Kidney epithelial cell (primary cell): ENCODE data around the gene SHISA6. TPM values are rescaled to one million over a fixed set of nuclear protein-coding genes. Genes with fewer than 3 reads are reported as not detected.

Experiments used
- DNase-seq: peaks from one replicate; pipeline ENCODE4 v3.0.0-alpha.2; 2010; ENCODE audit warnings: low read depth
- H3K27me3 ChIP-seq: 2 replicates; pipeline ENCODE4 v1.6.0; 2011; ENCODE audit warnings: low read length; ENCODE audit not compliant: control insufficient read depth, insufficient read depth
- H3K36me3 ChIP-seq: 2 replicates; pipeline ENCODE4 v1.5.1; 2011; ENCODE audit warnings: low read length; ENCODE audit not compliant: control insufficient read depth, insufficient read depth
- H3K4me3 ChIP-seq: 2 replicates; pipeline ENCODE4 v1.5.1; 2011; ENCODE audit warnings: low read depth, mild to moderate bottlenecking, control low read depth, low read length
- total RNA-seq: library from RNA; depleted of rRNA; stranded (reverse); fragments of >200 nt; gene quantifications from 2 replicates; pipeline ENCODE4 v1.2.3, GENCODE V29; 2015
- TF ChIP-seq, protein P1 (sequence below): IDR thresholded peaks from 2 replicates; pipeline ENCODE4 v1.5.1; 2011; ENCODE audit warnings: mild to moderate bottlenecking, moderate library complexity, low read length, control low read depth, inconsistent platforms; ENCODE audit not compliant: insufficient read depth, poor library complexity, severe bottlenecking

The SHISA6 gene
- total RNA-seq, 1 donor from 2014 or later = 0.71 TPM

GRCh38 chr17:11267999-11268575, 27.1 kb downstream of the SHISA6 start:
- Histone ChIP-seq H3K36me3 (no peaks in the 10 kb centered on the region), H3K4me3 (no peak overlapping the region), H3K27me3 (no peaks in the 10 kb centered on the region)
- no peak for DNase-seq
- TF ChIP-seq, protein P1, sequence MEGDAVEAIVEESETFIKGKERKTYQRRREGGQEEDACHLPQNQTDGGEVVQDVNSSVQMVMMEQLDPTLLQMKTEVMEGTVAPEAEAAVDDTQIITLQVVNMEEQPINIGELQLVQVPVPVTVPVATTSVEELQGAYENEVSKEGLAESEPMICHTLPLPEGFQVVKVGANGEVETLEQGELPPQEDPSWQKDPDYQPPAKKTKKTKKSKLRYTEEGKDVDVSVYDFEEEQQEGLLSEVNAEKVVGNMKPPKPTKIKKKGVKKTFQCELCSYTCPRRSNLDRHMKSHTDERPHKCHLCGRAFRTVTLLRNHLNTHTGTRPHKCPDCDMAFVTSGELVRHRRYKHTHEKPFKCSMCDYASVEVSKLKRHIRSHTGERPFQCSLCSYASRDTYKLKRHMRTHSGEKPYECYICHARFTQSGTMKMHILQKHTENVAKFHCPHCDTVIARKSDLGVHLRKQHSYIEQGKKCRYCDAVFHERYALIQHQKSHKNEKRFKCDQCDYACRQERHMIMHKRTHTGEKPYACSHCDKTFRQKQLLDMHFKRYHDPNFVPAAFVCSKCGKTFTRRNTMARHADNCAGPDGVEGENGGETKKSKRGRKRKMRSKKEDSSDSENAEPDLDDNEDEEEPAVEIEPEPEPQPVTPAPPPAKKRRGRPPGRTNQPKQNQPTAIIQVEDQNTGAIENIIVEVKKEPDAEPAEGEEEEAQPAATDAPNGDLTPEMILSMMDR = no peak

- TF ChIP-seq, protein P1 = no peak
- H3K27me3 ChIP-seq = no peaks in the 10 kb centered on the region
- DNase-seq = no peak
- H3K4me3 ChIP-seq = no peak overlapping the region
- H3K36me3 ChIP-seq = no peaks in the 10 kb centered on the region
Measured at GRCh38 chr17:11269210-11269609, 28.2 kb downstream of the SHISA6 start.

- no peak for DNase-seq
- Histone ChIP-seq H3K36me3 (no peaks in the 10 kb centered on the region), H3K4me3 (no peak overlapping the region), H3K27me3 (no peaks in the 10 kb centered on the region)
- TF ChIP-seq, protein P1 = no peak
Measured at GRCh38 chr17:11272191-11272590, 31.2 kb downstream of the SHISA6 start.

- Histone ChIP-seq H3K36me3 (no peaks in the 10 kb centered on the region), H3K4me3 (no peak overlapping the region)
- TF ChIP-seq, protein P1 = no peak
Measured at GRCh38 chr17:11273596-11273995, 32.6 kb downstream of the SHISA6 start.

GRCh38 chr17:11274106-11274505, 33.1 kb downstream of the SHISA6 start:
- DNase-seq = no peak
- H3K4me3 ChIP-seq = no peak overlapping the region
- H3K36me3 ChIP-seq = no peaks in the 10 kb centered on the region

More at GRCh38 chr17:11273596-11273995, 32.6 kb downstream of the SHISA6 start:
- no peaks in the 10 kb centered on the region for H3K27me3 ChIP-seq
- no peak for DNase-seq

More at GRCh38 chr17:11274106-11274505, 33.1 kb downstream of the SHISA6 start:
- no peaks in the 10 kb centered on the region for H3K27me3 ChIP-seq
- TF ChIP-seq, protein P1 = no peak
